GM19452 (cell line): ENCODE data around the gene PEX13.
A peak's percentile ranks its signal among the peaks of the same experiment; 100 is the strongest.
"Not testable (repeated sequence)": the region's sequence is repeated elsewhere in the genome, so short reads cannot be mapped to it uniquely, and the experiment has no call there.

Source experiments
- ATAC-seq: cut with Tn5 transposase; IDR thresholded peaks from one replicate; pipeline ENCODE4 v1.9.1; 2021; ENCODE audit not compliant: unreplicated experiment

Gene PEX13, protein sequence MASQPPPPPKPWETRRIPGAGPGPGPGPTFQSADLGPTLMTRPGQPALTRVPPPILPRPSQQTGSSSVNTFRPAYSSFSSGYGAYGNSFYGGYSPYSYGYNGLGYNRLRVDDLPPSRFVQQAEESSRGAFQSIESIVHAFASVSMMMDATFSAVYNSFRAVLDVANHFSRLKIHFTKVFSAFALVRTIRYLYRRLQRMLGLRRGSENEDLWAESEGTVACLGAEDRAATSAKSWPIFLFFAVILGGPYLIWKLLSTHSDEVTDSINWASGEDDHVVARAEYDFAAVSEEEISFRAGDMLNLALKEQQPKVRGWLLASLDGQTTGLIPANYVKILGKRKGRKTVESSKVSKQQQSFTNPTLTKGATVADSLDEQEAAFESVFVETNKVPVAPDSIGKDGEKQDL

DNA sequence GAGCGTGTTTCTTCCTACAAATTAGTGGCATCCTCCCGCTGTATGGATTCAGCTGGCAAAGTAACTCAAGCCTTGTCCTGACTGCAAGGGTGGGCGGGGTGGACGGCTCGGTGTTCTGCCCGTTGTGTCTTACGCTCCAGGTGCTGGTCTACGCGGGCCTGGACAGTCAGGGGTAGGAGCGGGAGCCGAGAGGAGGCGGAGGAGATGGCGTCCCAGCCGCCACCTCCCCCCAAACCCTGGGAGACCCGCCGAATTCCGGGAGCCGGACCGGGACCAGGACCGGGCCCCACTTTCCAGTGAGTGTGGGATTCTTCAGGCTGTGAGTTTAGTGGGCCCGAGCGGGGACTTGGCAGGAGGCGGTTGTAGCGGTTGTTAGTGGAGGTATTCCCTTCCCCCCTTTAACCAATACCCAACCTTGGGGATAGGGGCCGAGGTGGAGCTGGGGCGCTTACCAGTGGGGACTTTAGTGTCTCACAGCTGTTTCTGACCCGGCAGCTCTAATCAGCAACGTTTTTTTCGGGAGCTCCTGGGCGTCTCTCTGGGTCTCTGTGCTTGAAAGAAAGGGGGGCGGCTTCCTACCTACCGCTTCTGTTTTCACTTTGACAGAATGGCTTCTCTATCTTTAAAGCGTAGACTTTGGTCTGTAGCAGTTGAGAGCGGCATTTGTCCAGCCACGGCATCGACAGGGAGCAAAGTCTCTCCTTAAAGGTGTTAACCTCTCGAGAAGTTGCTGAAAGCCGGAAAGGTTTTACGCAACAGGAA lies at the start of gene PEX13, which contains the start of gene PUS10:
Gene PEX13 (plus strand): TSS at position 165 of the 762 bp plus-strand sequence. CDS start 40 bp downstream, at position 205.
Gene PUS10 (minus strand): TSS at position 700 of the 762 bp plus-strand sequence. CDS start 6,365 bp downstream, outside the sequence.
- ATAC-seq = peak; percentile 62

DNA sequence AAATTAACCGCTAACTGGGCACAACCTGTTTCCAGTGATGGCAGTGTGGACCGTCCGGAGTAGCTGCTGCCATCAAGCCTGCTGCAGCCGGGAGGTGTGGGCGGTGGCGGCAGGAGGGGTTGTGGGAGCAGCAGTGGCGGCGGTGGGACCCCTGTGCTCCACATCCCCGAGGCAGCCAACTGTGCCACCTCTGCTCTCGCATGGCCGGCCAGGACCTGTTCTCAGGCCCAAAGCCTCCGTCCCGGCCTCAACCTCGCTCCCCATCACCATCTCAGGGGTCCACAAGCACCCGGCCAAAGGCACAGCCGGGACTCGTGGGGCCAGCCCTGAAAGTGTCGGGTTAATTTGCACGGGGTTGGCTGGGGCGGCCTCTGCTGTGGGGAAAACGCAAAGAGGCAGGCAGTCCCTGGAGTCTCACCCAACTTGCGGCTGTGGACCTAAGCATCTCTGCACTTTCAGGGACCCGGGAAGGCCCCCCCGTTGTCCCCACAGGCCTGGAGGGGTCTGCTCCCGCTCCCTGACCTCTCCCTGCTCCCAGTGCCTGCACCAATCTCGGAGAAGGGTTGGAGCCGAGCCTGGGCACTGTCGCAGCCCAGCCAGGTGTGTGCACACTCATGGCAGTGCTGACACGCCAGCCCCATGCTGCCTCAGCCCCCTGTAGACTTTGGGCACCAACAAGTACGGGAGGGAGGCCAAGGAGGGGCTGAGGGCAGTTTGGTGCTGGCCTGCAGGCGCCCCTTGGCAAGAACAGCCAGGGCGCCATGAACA lies 44.4 kb upstream of the PEX13 start:
- no peak for ATAC-seq

DNA sequence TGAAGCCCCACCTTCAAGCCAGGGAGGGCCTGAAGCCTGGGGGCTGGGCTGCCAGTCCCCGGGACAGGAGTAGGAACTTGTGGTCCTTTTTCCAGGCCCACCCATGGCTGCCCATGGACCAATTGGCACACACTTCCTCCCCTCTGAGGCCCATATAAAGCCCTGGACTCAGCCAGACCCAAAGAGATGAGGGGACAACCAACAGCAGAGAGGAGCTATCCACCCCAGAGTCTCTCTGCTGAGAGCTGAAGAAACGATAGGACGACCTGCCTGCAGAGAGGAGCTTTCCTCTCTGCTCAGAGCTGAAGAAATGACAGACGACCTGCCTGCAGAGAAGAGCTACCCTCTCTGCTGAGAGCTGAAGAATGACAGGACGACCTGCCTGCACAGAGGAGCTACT lies 43.8 kb upstream of the PEX13 start:
- no peak for ATAC-seq

DNA sequence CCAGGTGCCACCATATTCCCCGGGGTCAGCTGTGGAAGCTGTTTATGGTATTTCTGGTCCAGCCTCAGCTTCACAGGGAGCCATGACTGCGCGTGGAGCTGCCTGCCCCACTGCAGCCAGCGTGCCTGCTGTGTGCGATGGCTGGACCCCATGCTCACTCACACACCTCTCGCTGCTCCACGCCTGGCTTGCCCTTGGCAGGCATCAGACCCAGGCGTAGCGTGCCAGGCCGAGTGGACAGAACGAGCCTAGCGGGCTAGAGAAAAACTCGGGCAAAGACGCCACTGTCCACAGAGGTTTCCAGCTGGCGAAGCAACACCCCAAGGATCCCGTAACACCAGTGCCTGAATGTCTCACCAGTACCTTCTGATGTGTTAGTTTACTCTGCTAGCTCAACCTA lies 42.9 kb upstream of the PEX13 start:
- ATAC-seq = no peak

DNA sequence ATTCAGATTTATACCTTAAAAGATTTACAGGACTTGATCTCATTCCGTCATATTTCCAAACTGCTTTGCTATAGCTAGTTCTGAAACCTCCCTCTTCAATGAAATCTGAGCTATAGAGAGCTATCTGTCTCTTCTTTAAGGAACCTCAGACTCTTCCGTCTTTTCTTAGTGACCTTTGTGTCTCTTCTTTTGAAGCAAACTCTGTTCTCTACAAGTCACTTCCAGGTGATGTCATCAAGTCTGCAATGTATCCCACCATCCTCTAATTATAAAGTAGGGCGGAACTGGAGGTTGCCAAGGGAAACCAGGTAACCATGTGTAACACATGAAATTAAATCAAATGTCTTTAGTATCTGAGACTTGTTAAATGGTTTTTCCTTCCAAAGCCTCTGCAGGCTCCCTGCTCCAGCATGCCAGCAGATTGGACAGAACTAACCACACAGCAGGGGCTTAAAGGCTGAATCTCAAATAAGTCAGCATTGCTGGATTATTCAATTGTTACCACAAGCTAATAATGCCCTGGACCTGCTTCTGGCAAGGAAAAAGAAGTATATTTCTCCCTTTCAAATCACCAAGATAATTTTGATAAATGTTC lies 41.2 kb upstream of the PEX13 start:
- no peak for ATAC-seq

DNA sequence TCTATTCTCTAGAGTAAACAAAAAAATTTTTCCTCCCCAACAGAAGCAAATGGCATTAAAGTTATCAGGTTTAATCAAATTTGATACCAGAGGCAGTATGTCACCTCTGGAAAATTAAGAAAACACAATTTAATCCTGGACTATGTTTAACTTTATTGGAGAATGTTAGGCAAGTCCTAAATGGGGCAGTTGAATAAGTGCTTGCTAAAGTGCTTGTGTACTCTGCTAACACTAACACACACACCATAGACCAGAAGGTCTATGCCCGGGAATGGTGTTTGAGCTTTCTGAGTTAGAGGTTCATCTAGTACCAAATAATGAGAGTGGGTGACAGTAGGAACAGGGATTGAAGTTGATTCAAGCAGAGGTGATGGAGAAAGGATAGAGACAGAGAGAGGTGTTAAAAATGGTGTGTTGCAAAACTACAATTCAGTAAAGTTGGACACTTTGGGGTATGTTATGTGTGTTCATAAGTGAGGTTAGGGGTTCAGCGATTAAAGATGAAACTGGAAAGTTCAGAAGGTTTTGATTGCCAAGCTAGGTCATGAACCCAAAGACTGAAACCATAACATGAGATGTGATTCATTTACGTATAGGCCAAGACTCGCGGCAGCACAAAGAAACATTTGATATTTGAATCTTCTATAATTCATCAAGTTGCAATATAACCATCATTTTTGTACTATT lies 40.5 kb upstream of the PEX13 start:
- ATAC-seq = peak; percentile 56

DNA sequence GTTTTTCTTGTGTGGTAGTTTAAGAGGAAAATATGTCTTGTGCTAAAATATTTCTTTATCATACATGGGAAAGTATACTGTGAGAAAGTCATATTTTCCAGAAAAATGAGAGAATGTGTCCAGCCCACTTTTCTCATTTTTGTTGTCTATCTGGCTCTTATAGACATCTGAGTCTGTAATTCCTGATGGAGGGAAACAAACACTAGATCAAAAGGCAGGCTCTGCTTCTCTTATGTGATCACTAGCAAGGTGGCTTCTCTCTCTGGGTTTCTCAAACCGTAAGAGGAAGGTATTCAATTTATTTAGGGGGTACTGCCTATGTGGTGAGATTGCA lies 40.0 kb upstream of the PEX13 start:
- ATAC-seq = no peak

DNA sequence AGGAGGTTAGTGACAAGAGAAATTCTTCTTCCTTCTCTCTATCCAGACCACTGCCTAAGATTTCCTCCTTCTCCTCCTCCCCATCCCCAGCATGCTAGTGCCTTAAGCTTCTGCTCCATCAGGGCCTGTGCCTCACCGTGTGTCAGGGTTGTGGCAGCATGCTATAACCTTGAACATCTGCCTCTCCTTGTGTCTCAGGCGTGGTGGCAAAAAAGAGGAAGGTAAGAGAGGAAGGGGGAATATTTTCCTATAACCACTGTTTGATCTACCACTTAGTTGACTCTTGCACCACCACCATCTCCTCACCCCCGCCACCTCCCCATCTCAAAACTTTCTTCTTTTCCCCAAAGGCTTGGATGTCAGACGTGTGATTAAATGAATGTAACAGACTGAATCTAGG lies 38.3 kb upstream of the PEX13 start:
- no peak for ATAC-seq

DNA sequence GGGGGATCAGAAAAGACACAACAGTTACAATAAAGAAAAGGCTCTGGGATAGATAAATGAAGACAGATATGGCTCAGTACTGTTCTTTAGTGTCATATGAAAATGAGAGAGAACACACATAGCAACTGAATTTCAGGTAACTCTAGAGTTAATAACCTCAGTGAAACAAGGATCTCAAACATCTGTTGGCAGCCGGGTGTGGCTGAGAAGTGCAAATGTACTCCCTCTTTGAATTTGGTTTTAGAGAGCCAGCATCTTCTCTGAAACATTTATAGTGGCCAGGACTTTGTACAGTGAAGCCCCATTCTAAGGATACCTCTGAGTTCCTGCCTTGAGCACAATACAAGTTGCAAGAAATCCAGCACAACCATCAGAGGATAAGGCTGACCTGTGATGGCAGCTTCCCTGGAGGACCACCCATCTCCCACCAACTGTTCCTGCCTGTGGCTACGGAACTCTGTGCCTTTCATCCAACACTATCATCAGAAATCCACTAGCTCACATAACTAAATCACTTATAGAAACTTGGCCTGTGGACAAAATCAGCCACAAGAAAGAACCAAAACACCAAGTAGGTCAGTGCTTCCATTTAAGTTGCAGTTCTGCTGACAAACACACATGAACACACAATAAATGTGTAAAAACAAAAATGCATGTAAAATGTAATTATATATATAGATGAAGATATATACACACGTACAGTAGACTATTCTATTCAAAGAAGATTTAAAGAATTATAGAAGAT lies 37.3 kb upstream of the PEX13 start:
- no peak for ATAC-seq

DNA sequence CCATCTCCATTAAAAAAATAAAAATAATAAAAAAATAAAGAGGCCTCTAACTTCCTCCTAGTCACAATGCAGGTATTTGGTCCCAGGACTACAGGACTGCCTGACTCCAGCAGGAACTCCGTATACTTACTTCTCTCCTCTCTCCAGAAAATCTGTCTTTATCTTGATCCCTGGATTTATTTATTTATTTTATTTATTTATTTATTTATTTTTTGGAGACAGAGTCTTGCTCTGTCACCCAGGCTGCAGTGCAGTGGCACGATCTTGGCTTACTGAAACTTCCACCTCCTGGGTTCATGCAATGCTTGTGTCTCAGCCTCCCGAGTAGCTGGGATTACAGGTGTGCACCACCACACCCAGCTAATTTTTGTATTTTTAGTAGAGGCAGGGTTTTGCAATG lies 35.5 kb upstream of the PEX13 start:
- ATAC-seq = not testable (repeated sequence)

DNA sequence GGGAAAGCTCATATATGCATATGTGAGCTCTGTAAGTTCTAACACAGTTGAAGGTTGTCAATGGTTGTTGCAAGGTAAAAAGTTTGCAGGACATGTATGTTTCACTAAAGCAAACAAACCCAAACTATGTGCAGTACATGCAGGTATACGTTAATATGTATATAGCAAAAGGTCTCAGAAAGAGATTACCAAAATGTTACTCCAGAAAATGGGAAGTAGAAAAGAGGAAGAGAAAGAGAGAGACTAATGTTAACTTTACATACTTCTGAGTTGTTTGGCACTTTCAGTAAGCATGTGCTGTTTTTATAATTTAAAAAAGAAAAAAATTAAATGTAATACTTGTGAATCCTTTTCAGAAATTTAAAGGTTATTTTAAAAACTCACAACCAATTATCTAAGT lies 32.8 kb upstream of the PEX13 start:
- ATAC-seq = no peak

DNA sequence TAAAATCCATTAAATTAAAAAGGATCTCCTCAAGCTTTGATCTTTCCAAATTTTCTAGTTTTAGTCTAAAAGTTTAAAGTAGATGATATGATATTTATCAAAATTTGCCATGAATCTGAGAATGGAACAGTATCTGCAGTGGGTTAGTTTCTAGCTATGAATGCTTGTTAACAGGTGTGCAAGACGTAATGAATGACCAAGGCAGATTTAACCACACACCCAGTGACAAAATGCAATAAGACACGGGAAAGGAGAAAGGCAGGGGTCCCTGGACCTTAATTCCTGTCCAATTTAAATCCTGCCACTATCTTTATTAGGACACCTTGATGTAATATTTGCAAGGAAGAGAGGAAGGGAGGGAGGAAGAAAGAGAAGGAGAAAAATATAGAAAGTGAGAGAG lies 30.5 kb upstream of the PEX13 start:
- no peak for ATAC-seq

DNA sequence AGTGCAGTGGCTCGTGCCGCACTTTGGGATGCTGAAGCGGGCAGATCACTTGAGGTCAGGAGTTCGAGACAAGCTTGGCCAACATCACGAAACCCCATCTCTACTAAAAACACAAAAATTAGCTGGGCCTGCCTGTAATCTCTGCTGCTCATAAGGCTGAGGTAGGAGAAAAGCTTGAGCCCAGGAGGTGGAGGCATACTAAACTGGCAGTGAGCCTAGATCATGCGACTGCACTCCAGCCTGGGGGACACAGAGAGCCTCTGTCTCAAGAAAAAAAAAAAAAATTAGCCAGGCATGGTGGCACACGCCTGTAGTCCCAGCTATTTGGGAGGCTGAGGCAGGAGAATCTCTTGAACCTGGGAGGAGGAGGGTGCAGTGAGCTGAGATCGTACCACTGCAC lies 29.9 kb upstream of the PEX13 start:
- not testable (repeated sequence) for ATAC-seq

DNA sequence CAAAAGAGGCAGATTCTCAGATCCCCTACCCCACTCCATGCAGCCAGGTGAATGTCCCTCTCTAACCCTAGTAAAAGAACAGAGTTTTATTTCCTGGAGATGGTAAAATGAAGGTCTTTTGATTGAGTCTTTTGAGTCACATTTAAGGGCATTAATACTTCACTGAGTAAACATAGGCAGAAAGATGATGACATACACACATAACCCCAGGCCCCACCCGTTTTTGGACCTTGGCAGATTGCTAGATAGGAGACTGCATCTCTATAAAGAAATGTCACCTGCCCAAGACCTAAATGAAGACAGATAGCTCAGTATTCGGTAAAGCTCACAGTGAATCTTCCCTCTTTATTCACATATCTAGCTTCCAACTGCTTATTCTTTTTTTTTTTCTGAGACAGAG lies 28.3 kb upstream of the PEX13 start:
- ATAC-seq = no peak

DNA sequence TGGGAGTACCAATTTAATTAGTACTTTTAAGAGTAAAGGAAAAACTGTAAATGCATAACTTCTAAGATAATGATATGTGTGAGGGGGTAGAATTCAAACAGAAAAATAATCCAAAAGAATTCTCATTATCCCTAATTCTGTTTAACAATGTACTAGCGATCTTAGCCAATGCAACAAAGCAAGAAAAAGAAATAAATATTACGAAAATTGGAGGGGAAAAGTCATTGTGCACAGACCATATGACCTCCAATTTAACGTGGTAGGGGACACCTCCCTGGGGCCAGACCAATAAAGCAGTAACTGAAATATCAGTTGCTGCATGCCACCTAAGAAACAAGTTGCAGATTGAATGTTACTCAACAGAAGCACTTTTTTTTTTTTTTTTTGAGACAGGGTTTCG lies 25.9 kb upstream of the PEX13 start:
- no peak for ATAC-seq

DNA sequence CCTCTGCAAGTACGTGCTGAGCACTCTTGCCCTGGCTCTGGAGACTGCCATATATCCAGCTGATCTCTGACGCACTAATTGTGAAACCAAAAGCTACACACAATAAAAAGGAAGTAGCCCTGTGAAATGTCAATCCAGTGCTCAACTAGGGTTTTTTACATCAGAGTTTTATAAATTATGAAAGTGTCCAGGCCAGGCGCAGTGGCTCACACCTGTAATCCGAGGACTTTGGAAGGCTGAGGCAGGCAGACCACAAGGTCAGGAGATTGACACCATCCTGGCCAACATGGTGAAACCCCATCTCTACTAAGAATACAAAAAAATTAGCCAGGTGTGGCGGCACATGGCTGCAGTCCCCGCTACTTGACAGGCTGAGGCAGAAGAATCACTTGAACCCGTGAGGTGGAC lies 24.5 kb upstream of the PEX13 start:
- ATAC-seq = peak; percentile 99

DNA sequence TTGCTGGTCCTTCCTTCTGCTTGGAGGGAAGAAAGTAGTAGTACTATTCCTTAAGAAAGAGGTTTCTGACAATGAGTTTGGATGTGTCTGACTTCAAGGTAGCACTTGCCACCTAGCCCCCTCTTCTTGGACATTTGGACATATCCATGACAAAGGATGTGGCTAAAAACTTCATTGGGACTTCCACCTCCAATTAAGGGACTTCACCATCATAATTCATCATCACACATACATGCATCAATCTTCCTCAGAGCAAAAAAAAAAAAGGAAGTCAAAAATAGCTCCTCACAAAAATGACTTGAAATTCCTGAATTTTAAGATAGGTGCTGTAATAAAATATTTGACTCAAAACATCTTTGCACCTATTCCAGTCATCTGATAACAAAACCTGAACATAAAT lies 23.4 kb upstream of the PEX13 start:
- ATAC-seq = no peak

DNA sequence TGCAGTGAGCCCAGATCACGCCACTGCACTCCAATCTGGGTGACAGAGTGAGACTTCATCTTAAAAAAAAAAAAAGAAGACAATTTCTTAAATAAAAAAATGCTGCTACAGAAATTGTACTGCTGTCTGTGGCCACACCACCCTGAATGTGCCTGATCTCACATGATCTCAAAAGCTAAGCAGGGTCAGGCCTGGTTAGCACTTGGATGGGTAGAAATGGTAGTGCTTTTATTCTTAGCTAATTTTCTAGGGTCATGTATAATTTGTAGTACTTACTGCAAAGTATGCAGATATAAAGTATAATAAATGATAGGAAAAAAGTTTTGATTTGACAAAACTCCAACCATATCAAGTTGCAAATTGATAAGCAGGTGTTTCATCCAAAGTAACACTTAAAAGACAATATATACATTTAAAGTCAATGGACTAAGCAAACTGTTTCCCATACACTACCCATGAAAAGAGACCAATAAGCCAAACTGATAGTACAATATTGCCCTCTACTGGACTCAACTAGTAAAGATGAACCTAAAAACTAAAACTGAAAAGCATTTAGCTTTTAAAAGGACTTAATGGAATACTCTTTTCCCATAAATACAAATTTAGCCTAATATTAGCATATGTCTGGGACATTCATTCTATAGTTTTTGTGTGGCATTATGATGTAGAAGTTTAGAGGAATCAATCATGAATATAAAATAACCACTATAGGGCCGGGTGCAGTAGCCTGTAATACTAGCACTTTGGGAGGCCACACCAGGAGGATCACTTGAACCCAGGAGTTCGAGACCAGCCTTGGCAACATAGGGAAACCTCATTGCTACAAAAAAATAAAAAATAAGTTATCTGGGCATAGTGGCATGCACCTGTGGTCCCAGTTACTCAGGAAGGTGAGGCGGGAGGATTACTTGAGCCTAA lies 18.6 kb upstream of the PEX13 start:
- no peak for ATAC-seq

DNA sequence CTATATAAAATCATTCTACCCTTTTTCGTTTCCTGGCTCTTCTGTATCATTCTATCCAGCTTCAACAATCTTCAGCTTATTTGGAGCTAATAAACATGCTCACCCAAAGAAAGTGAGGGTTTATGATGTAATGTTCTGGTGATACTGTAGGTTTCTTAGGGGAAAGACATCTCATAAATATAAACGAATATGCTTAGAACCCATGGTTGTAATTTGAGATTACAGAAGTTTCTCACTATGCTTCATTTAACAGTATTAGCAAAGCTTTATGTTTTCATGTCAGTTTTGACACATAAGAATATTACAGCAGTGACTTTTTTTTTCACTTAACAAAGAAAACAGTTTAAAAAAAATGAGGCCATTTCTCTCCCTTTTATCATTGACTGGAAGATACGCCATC lies 11.8 kb upstream of the PEX13 start:
- no peak for ATAC-seq
